DND-41 (cell line): ENCODE measurements around the gene SCT.

Source experiments
- ATAC-seq: fragments of 200-7000 bp; cut with Tn5 transposase; 3 replicates; pipeline ENCODE4 v1.9.1; 2021; ENCODE audit warnings: low read depth; ENCODE audit not compliant: insufficient read depth
- DNase-seq: peaks from one replicate; pipeline ENCODE4 v3.0.0-alpha.2; 2020
- H2AFZ ChIP-seq: 2 replicates; pipeline ENCODE4 v1.6.0; 2012; ENCODE audit warnings: low read depth, low read length
- H3K27ac ChIP-seq: 2 replicates; pipeline ENCODE4 v1.5.1; 2012; ENCODE audit warnings: low read length, inconsistent platforms
- H3K27me3 ChIP-seq: fragments of 200-600 bp; sonication (generic); 2 replicates; pipeline ENCODE4 v1.6.0; 2012; ENCODE audit warnings: low read length, mild to moderate bottlenecking, inconsistent platforms; ENCODE audit not compliant: insufficient read depth, poor library complexity
- H3K36me3 ChIP-seq: 2 replicates; pipeline ENCODE4 v1.5.1; 2012; ENCODE audit warnings: low read length, inconsistent platforms; ENCODE audit not compliant: insufficient read depth
- H3K4me1 ChIP-seq: 2 replicates; pipeline ENCODE4 v1.5.1; 2012; ENCODE audit warnings: mild to moderate bottlenecking, low read length; ENCODE audit not compliant: insufficient read depth
- H3K4me2 ChIP-seq: 2 replicates; pipeline ENCODE4 v1.6.0; 2012; ENCODE audit warnings: mild to moderate bottlenecking, moderate library complexity, low read length, inconsistent platforms; ENCODE audit not compliant: insufficient read depth
- H3K4me3 ChIP-seq, 2 experiments: fragments of 200-600 bp in 1 of 2; shearing (Covaris generic) in 1 of 2; 2 replicates each; pipeline ENCODE4 v1.5.1; 2012 to 2016; ENCODE audit warnings: inconsistent platforms in 2 of 2, low read length in 2 of 2, mild to moderate bottlenecking in 2 of 2, low read depth in 1 of 2, moderate library complexity in 1 of 2
- H3K79me2 ChIP-seq: 2 replicates; pipeline ENCODE4 v1.6.0; 2012; ENCODE audit warnings: low read length, inconsistent platforms; ENCODE audit not compliant: insufficient read depth
- H3K9ac ChIP-seq: 2 replicates; pipeline ENCODE4 v1.6.0; 2012; ENCODE audit warnings: low read depth, mild to moderate bottlenecking, inconsistent platforms, low read length, moderate library complexity
- H3K9me3 ChIP-seq: 2 replicates; pipeline ENCODE4 v1.5.1; 2012; ENCODE audit warnings: low read length, moderate library complexity, mild to moderate bottlenecking, inconsistent platforms; ENCODE audit not compliant: insufficient read depth, severe bottlenecking
- H4K20me1 ChIP-seq: 2 replicates; pipeline ENCODE4 v1.6.0; 2012; ENCODE audit warnings: low read length; ENCODE audit not compliant: insufficient read depth
- CTCF ChIP-seq: IDR thresholded peaks from 2 replicates; pipeline ENCODE4 v1.5.1; 2012; ENCODE audit warnings: borderline replicate concordance, low read length, moderate library complexity, mild to moderate bottlenecking; ENCODE audit not compliant: poor library complexity, severe bottlenecking; ENCODE audit errors: extremely low read depth
- EZH2 ChIP-seq: IDR thresholded peaks from 3 replicates; pipeline ENCODE4 v1.6.1; 2012; ENCODE audit warnings: borderline replicate concordance, low read depth, mild to moderate bottlenecking, moderate library complexity, low read length, inconsistent platforms; ENCODE audit not compliant: severe bottlenecking

Gene SCT

GRCh38 chr11:660681-661444 is 33.9 kb upstream of the SCT start:
- no peak overlapping the region for H3K4me2 ChIP-seq
- H3K79me2 ChIP-seq = peaks cover 20% of the 10 kb centered on the region
- peaks cover 41% of the 10 kb centered on the region for H4K20me1 ChIP-seq
- no peak overlapping the region for H3K4me3 ChIP-seq
- no peaks in the 10 kb centered on the region for H3K4me1 ChIP-seq
- H2AFZ ChIP-seq = no peak overlapping the region
- no peak overlapping the region for H3K9ac ChIP-seq
- TF ChIP-seq EZH2 = no peak
- no peak for TF ChIP-seq CTCF
- H3K27me3 ChIP-seq = no peaks in the 10 kb centered on the region
- H3K36me3 ChIP-seq = peaks cover 84% of the 10 kb centered on the region
- no peak overlapping the region for H3K27ac ChIP-seq
- no peak for ATAC-seq
- H3K9me3 ChIP-seq = no peaks in the 10 kb centered on the region
- DNase-seq = no peak

- ATAC-seq (no peak), DNase-seq (no peak)
- no peak overlapping the region for H3K4me3 ChIP-seq
- no peak overlapping the region for H2AFZ ChIP-seq
- H3K9me3 ChIP-seq = no peaks in the 10 kb centered on the region
- no peak overlapping the region for H3K27ac ChIP-seq
- no peaks in the 10 kb centered on the region for H3K4me1 ChIP-seq
- no peaks in the 10 kb centered on the region for H3K27me3 ChIP-seq
- H3K36me3 ChIP-seq = peaks cover 82% of the 10 kb centered on the region
- no peak overlapping the region for H3K4me2 ChIP-seq
- H3K9ac ChIP-seq = no peak overlapping the region
- TF ChIP-seq CTCF = no peak
- TF ChIP-seq EZH2 = no peak
- peaks cover 41% of the 10 kb centered on the region for H4K20me1 ChIP-seq
- H3K79me2 ChIP-seq = peaks cover 19% of the 10 kb centered on the region
Observed at GRCh38 chr11:660281-660680, 33.3 kb upstream of the SCT start.

- H3K36me3 ChIP-seq = peaks cover 83% of the 10 kb centered on the region
- H3K4me2 ChIP-seq = no peak overlapping the region
- no peak overlapping the region for H3K27ac ChIP-seq
- no peak for ATAC-seq
- no peaks in the 10 kb centered on the region for H3K4me1 ChIP-seq
- H3K9ac ChIP-seq = no peak overlapping the region
- no peak overlapping the region for H2AFZ ChIP-seq
- no peak for TF ChIP-seq CTCF
- no peak for TF ChIP-seq EZH2
- no peak for DNase-seq
- peaks cover 15% of the 10 kb centered on the region for H3K79me2 ChIP-seq
- H3K9me3 ChIP-seq = no peaks in the 10 kb centered on the region
- no peaks in the 10 kb centered on the region for H3K27me3 ChIP-seq
- H3K4me3 ChIP-seq = no peak overlapping the region
- H4K20me1 ChIP-seq = peaks cover 41% of the 10 kb centered on the region
Observed at GRCh38 chr11:659532-660085, 32.6 kb upstream of the SCT start.
